OCI-LY1 (cell line): ENCODE data around the gene ZNF341.

Source experiments
- CTCF ChIP-seq: fragments of 200-600 bp; sonication (generic), shearing (Covaris generic); IDR thresholded peaks from 2 replicates; pipeline ENCODE4 v1.5.1; 2017; ENCODE audit warnings: mild to moderate bottlenecking, antibody characterized with exemption, low read length, moderate library complexity, mixed read lengths
- EZH2 ChIP-seq: fragments of 200-600 bp; sonication (generic), shearing (Covaris generic); IDR thresholded peaks from 2 replicates; pipeline ENCODE4 v1.8.0; 2017; ENCODE audit warnings: borderline replicate concordance, mixed run types, mild to moderate bottlenecking, antibody characterized with exemption, low read length, moderate library complexity, mixed read lengths

- no peak for TF ChIP-seq CTCF
- TF ChIP-seq EZH2: no peak
Observed at GRCh38 chr20:33688938-33689424, 42.8 kb upstream of the ZNF341 start.
